GM23338 (cell line): Measurements from ENCODE around the gene ARHGAP42. TPM values are rescaled to one million over a fixed set of nuclear protein-coding genes. Genes with fewer than 3 reads are reported as not detected.

Experiments used
- ATAC-seq: fragments of 200-7000 bp; cut with Tn5 transposase; 3 replicates; pipeline ENCODE4 v1.9.1; 2020
- DNase-seq: peaks from one replicate; pipeline ENCODE4 v3.0.0-alpha.2; 2015; ENCODE audit warnings: low spot score
- H2AFZ ChIP-seq: fragments of 200-600 bp; sonication (generic); 2 replicates; pipeline ENCODE4 v1.8.0; 2016; ENCODE audit warnings: antibody characterized with exemption, mild to moderate bottlenecking, moderate library complexity
- H3F3A ChIP-seq: fragments of 200-600 bp; sonication (generic); replicated peaks from 2 replicates; pipeline ENCODE4 v1.8.0; 2017; ENCODE audit warnings: antibody characterized with exemption, mixed run types, low read depth
- H3K27ac ChIP-seq: fragments of 200-600 bp; sonication (generic); 2 replicates; pipeline ENCODE4 v1.6.1; 2016; ENCODE audit warnings: low read depth
- H3K27me3 ChIP-seq: fragments of 200-600 bp; sonication (generic); 2 replicates; pipeline ENCODE4 v1.8.0; 2016; ENCODE audit warnings: mild to moderate bottlenecking, mixed run types, moderate library complexity; ENCODE audit not compliant: insufficient read depth
- H3K36me3 ChIP-seq: fragments of 200-600 bp; sonication (generic); 2 replicates; pipeline ENCODE4 v1.8.0; 2016; ENCODE audit warnings: mild to moderate bottlenecking; ENCODE audit not compliant: insufficient read depth
- H3K4me1 ChIP-seq: fragments of 200-600 bp; sonication (generic); 2 replicates; pipeline ENCODE4 v1.8.0; 2016; ENCODE audit warnings: mild to moderate bottlenecking, moderate library complexity; ENCODE audit not compliant: insufficient read depth
- H3K4me2 ChIP-seq: fragments of 200-600 bp; sonication (generic); 2 replicates; pipeline ENCODE4 v1.7.1; 2017; ENCODE audit warnings: mixed run types
- H3K4me3 ChIP-seq: fragments of 200-600 bp; sonication (generic); 2 replicates; pipeline ENCODE4 v1.6.1; 2016; ENCODE audit warnings: mixed run types
- H3K79me2 ChIP-seq: fragments of 200-600 bp; sonication (generic); replicated peaks from 2 replicates; pipeline ENCODE4 v1.8.0; 2017; ENCODE audit warnings: mild to moderate bottlenecking; ENCODE audit not compliant: insufficient read depth
- H3K9me2 ChIP-seq: fragments of 200-600 bp; sonication (generic); 2 replicates; pipeline ENCODE4 v1.8.0; 2017; ENCODE audit not compliant: insufficient read depth
- H4K20me1 ChIP-seq: fragments of 200-600 bp; sonication (generic); replicated peaks from 2 replicates; pipeline ENCODE4 v1.8.0; 2017; ENCODE audit warnings: mild to moderate bottlenecking; ENCODE audit not compliant: insufficient read depth
- H3K27ac Mint-ChIP-seq: 2 replicates; pipeline ENCODE4 v1.8.0; 2020; ENCODE audit warnings: inconsistent platforms, mild to moderate bottlenecking, moderate library complexity, mixed read lengths
- H3K27me3 Mint-ChIP-seq: 3 replicates; pipeline ENCODE4 v1.8.0; 2022; ENCODE audit warnings: low read depth, mild to moderate bottlenecking, moderate library complexity, mixed read lengths, inconsistent platforms; ENCODE audit not compliant: insufficient read depth, poor library complexity
- H3K36me3 Mint-ChIP-seq: 3 replicates; pipeline ENCODE4 v1.8.0; 2021; ENCODE audit warnings: low read depth, mild to moderate bottlenecking, inconsistent platforms, moderate library complexity, mixed read lengths
- H3K4me1 Mint-ChIP-seq: 3 replicates; pipeline ENCODE4 v1.8.0; 2020; ENCODE audit warnings: mild to moderate bottlenecking, inconsistent platforms, mixed read lengths
- H3K4me3 Mint-ChIP-seq: 3 replicates; pipeline ENCODE4 v1.8.0; 2021; ENCODE audit warnings: moderate library complexity, mild to moderate bottlenecking, inconsistent platforms, mixed read lengths
- H3K9me3 Mint-ChIP-seq: 3 replicates; pipeline ENCODE4 v1.8.0; 2020; ENCODE audit warnings: moderate library complexity, mild to moderate bottlenecking, inconsistent platforms, mixed read lengths
- CTCF ChIP-seq, 2 experiments: fragments of 200-600 bp in 1 of 2; sonication (generic) in 1 of 2; conservative IDR thresholded peaks; 2 replicates each; pipeline versions ENCODE4 v1.5.1 to v1.6.1; 2016 to 2017; ENCODE audit warnings: antibody characterized with exemption in 2 of 2, low read depth in 2 of 2, mild to moderate bottlenecking in 2 of 2, moderate library complexity in 1 of 2
- ETS1 ChIP-seq: IDR thresholded peaks from 2 replicates; pipeline ENCODE4 v1.6.1; 2016; ENCODE audit warnings: antibody characterized with exemption
- EZH2 ChIP-seq: fragments of 200-600 bp; sonication (generic); IDR thresholded peaks from one replicate; pipeline ENCODE4 v1.8.0; 2017; ENCODE audit warnings: antibody characterized with exemption, mild to moderate bottlenecking, low read depth; ENCODE audit not compliant: unreplicated experiment
- EZH2phosphoT487 ChIP-seq: fragments of 200-600 bp; sonication (generic); IDR thresholded peaks from one replicate; pipeline ENCODE4 v1.8.1; 2018; ENCODE audit warnings: antibody characterized with exemption; ENCODE audit not compliant: unreplicated experiment
- NANOG ChIP-seq: IDR thresholded peaks from 2 replicates; pipeline ENCODE4 v1.6.1; 2016; ENCODE audit warnings: antibody characterized with exemption, borderline replicate concordance
- POLR2AphosphoS5 ChIP-seq: IDR thresholded peaks from 2 replicates; pipeline ENCODE4 v1.6.1; 2016; ENCODE audit warnings: antibody characterized with exemption, low read depth
- REST ChIP-seq: IDR thresholded peaks from one replicate; pipeline ENCODE4 v1.6.1; 2018; ENCODE audit warnings: antibody characterized with exemption; ENCODE audit not compliant: unreplicated experiment
- ZNF114 ChIP-seq: fragments of 250-450 bp; sonication (Bioruptor Pico); IDR thresholded peaks from 2 replicates; pipeline ENCODE4 v1.5.0; 2020; ENCODE audit warnings: mild to moderate bottlenecking, moderate library complexity
- ZNF331 ChIP-seq: fragments of 250-450 bp; sonication (Bioruptor Pico); IDR thresholded peaks from 2 replicates; pipeline ENCODE4 v1.5.0; 2020; ENCODE audit warnings: low read depth, mild to moderate bottlenecking, moderate library complexity
- ZNF462 ChIP-seq: fragments of 250-450 bp; sonication (Bioruptor Pico); IDR thresholded peaks from 2 replicates; pipeline ENCODE4 v1.5.0; 2020; ENCODE audit warnings: mild to moderate bottlenecking, moderate library complexity
- polyA plus RNA-seq: library from polyadenylated mRNA; unstranded; fragments of >200 nt; fragmentation: Nextera tagmentation; extraction: Ambion mirVana; gene quantifications from 2 replicates; pipeline ENCODE4 v1.2.1, GENCODE V29; 2016
- total RNA-seq: library from RNA; depleted of rRNA; stranded (reverse); fragments of >200 nt; shearing (Covaris generic); gene quantifications from 2 replicates; pipeline ENCODE4 v1.2.3, GENCODE V29; 2014

Gene ARHGAP42
- total and polyA plus RNA-seq, 2 experiments from 2014 or later, result 23.7 to 35.7 TPM

- no peak for TF ChIP-seq EZH2
Observed at GRCh38 chr11:100939571-100939970, 252.5 kb downstream of the ARHGAP42 start (continued).

GRCh38 chr11:100940111-100940510, 253.0 kb downstream of the ARHGAP42 start:
- Histone ChIP-seq H3K9me2 (no peaks in the 10 kb centered on the region), H3K4me1 (0 out of 2 replicates have a peak, but pooled peaks cover 7% of the 10 kb centered on the region), H3K36me3 (no peaks in the 10 kb centered on the region), H2AFZ (no peak overlapping the region), H3F3A (no peaks in the 10 kb centered on the region), H3K27me3 (no peaks in the 10 kb centered on the region), H3K27ac (no peak overlapping the region), H4K20me1 (no peaks in the 10 kb centered on the region), H3K79me2 (no peaks in the 10 kb centered on the region), H3K4me2 (no peak overlapping the region), H3K4me3 (no peak overlapping the region)
- no peaks in the 10 kb centered on the region for H3K36me3 Mint-ChIP-seq
- peaks cover 7% of the 10 kb centered on the region; the same call in 2 of the 3 replicates for H3K4me1 Mint-ChIP-seq
- no peaks in the 10 kb centered on the region for H3K9me3 Mint-ChIP-seq
- ATAC-seq (no peak), DNase-seq (no peak)
- no peak overlapping the region for H3K4me3 Mint-ChIP-seq
- TF ChIP-seq ETS1, result no peak
- no peak for TF ChIP-seq POLR2AphosphoS5
- TF ChIP-seq EZH2phosphoT487, result no peak
- no peak for TF ChIP-seq ZNF114 (CRISPR knock-in tag)
- TF ChIP-seq NANOG, result no peak
- no peak for TF ChIP-seq EZH2
- TF ChIP-seq ZNF331 (CRISPR knock-in tag), result no peak
- TF ChIP-seq REST, result no peak
- TF ChIP-seq CTCF (conservative IDR thresholded peaks at IDR 0.05; ENCODE audit: low read depth in 2 of 2), result no peak
- no peak for TF ChIP-seq ZNF462
- H3K27ac Mint-ChIP-seq, result no peak overlapping the region
- H3K27me3 Mint-ChIP-seq, result no peaks in the 10 kb centered on the region
